ENCODE data around the gene TTLL1.

DNA sequence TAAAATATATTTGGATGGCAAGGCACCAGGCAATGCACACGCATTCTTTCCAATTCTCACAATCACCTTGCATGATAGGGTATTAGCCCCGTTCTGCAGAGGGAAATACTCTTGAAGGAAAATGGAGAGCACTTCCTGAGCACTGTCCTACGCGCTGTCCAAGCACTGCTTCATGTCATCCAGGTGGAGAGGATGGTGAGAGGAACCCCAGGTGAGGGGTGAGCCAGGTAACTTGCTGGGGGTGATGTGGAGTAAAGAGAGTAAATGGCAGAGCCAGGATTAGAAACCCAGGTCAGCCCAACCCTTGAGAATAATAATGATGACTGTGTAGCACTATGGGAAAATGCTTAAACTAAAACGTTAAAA, 73.5 kb downstream of the TTLL1 start:
- TF ChIP-seq CTCF (IDR thresholded peaks at IDR 0.05; ENCODE audit: low read depth, low read length, missing input control) = no peak
- no peak for TF ChIP-seq YY1 (IDR thresholded peaks at IDR 0.05)
- TF ChIP-seq RAD21 (IDR thresholded peaks at IDR 0.05) = no peak
- TF ChIP-seq, protein P1, sequence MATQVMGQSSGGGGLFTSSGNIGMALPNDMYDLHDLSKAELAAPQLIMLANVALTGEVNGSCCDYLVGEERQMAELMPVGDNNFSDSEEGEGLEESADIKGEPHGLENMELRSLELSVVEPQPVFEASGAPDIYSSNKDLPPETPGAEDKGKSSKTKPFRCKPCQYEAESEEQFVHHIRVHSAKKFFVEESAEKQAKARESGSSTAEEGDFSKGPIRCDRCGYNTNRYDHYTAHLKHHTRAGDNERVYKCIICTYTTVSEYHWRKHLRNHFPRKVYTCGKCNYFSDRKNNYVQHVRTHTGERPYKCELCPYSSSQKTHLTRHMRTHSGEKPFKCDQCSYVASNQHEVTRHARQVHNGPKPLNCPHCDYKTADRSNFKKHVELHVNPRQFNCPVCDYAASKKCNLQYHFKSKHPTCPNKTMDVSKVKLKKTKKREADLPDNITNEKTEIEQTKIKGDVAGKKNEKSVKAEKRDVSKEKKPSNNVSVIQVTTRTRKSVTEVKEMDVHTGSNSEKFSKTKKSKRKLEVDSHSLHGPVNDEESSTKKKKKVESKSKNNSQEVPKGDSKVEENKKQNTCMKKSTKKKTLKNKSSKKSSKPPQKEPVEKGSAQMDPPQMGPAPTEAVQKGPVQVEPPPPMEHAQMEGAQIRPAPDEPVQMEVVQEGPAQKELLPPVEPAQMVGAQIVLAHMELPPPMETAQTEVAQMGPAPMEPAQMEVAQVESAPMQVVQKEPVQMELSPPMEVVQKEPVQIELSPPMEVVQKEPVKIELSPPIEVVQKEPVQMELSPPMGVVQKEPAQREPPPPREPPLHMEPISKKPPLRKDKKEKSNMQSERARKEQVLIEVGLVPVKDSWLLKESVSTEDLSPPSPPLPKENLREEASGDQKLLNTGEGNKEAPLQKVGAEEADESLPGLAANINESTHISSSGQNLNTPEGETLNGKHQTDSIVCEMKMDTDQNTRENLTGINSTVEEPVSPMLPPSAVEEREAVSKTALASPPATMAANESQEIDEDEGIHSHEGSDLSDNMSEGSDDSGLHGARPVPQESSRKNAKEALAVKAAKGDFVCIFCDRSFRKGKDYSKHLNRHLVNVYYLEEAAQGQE (IDR thresholded peaks at IDR 0.05) = no peak
- TF ChIP-seq MAX (IDR thresholded peaks at IDR 0.05) = no peak
- TF ChIP-seq GABPA (IDR thresholded peaks at IDR 0.05 in 1 of 2, conservative IDR thresholded peaks at IDR 0.05 in 1 of 2) = no peak
- no peak for TF ChIP-seq TAF1 (conservative IDR thresholded peaks at IDR 0.05)
- TF ChIP-seq EGR1 (IDR thresholded peaks at IDR 0.05; ENCODE audit: low read depth in 2 of 2) = no peak
- no peak for TF ChIP-seq ATF3 (IDR thresholded peaks at IDR 0.05)
- TF ChIP-seq FOXA1 (IDR thresholded peaks at IDR 0.05) = no peak
- no peak for TF ChIP-seq ZBTB33 (IDR thresholded peaks at IDR 0.05)
- TF ChIP-seq SP1 (IDR thresholded peaks at IDR 0.05) = no peak
- no peak for TF ChIP-seq RXRA (IDR thresholded peaks at IDR 0.05)
- TF ChIP-seq JUND (IDR thresholded peaks at IDR 0.05) = no peak

Measured in liver (tissue), 3 donors.